ENCODE data around the gene SF3A2.

SF3A2 gene

DNA sequence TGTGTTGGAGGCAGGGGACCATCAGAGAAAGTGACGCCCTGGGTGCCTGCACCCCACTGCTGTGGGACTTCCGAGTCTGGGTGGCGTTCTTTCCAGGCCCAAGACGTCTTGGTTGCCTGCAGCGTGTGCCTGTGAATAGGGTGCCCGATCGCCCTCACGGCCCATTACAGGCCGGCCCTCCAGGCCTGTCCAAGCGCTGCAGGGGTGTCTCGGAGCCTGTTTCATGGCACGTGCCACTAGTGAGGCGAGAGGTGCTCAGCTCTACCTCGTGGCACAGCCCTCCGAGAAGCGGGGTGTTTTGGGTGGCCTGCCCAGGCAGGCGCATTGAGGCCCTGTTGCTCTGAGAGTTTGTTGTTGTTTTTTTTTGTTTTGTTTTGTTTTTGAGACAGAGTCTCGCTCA lies 42.8 kb upstream of the SF3A2 start:
- TF ChIP-seq CREB1 (IDR thresholded peaks at IDR 0.05; ENCODE audit: low read depth) (no peak), EP300 (IDR thresholded peaks at IDR 0.05; ENCODE audit: borderline replicate concordance) (no peak), TAF1 (IDR thresholded peaks at IDR 0.05; ENCODE audit: low read depth) (no peak), MAX (IDR thresholded peaks at IDR 0.05) (no peak), NFIC (IDR thresholded peaks at IDR 0.05) (no peak), TCF12 (IDR thresholded peaks at IDR 0.05; ENCODE audit: low read depth) (no peak), TEAD4 (IDR thresholded peaks at IDR 0.05) (no peak), EGR1 (IDR thresholded peaks at IDR 0.05) (no peak), CEBPB (IDR thresholded peaks at IDR 0.05) (no peak)

GRCh38 chr19:2194513-2195078 lies 42.0 kb upstream of the SF3A2 start:
- no peak for TF ChIP-seq RAD21 (IDR thresholded peaks at IDR 0.05; ENCODE audit: low read depth)
- TF ChIP-seq TEAD4 (IDR thresholded peaks at IDR 0.05) = no peak

- TF ChIP-seq TCF12 (IDR thresholded peaks at IDR 0.05; ENCODE audit: low read depth) (no peak), TEAD4 (IDR thresholded peaks at IDR 0.05) (no peak), CEBPB (IDR thresholded peaks at IDR 0.05) (no peak), CREB1 (IDR thresholded peaks at IDR 0.05; ENCODE audit: low read depth) (no peak), EGR1 (IDR thresholded peaks at IDR 0.05) (no peak)
- TF ChIP-seq, protein P1, sequence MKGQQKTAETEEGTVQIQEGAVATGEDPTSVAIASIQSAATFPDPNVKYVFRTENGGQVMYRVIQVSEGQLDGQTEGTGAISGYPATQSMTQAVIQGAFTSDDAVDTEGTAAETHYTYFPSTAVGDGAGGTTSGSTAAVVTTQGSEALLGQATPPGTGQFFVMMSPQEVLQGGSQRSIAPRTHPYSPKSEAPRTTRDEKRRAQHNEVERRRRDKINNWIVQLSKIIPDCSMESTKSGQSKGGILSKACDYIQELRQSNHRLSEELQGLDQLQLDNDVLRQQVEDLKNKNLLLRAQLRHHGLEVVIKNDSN (IDR thresholded peaks at IDR 0.05) = no peak
Observed at GRCh38 chr19:2195361-2195760, 41.3 kb upstream of the SF3A2 start.

- TF ChIP-seq EP300 (IDR thresholded peaks at IDR 0.05; ENCODE audit: borderline replicate concordance) (no peak), ZBTB7A (IDR thresholded peaks at IDR 0.05; ENCODE audit: low read depth) (no peak), YY1 (IDR thresholded peaks at IDR 0.05; ENCODE audit: low read depth) (no peak), TCF12 (IDR thresholded peaks at IDR 0.05; ENCODE audit: low read depth) (no peak)
Observed at GRCh38 chr19:2195914-2196313, 40.7 kb upstream of the SF3A2 start.

GRCh38 chr19:2197270-2197669 lies 39.4 kb upstream of the SF3A2 start:
- no peak for TF ChIP-seq TAF1 (IDR thresholded peaks at IDR 0.05; ENCODE audit: low read depth)
- no peak for TF ChIP-seq MAX (IDR thresholded peaks at IDR 0.05)
- no peak for TF ChIP-seq EGR1 (IDR thresholded peaks at IDR 0.05)
- TF ChIP-seq CEBPB (IDR thresholded peaks at IDR 0.05) = no peak
- no peak for TF ChIP-seq EP300 (IDR thresholded peaks at IDR 0.05; ENCODE audit: borderline replicate concordance)
- TF ChIP-seq, protein P2, sequence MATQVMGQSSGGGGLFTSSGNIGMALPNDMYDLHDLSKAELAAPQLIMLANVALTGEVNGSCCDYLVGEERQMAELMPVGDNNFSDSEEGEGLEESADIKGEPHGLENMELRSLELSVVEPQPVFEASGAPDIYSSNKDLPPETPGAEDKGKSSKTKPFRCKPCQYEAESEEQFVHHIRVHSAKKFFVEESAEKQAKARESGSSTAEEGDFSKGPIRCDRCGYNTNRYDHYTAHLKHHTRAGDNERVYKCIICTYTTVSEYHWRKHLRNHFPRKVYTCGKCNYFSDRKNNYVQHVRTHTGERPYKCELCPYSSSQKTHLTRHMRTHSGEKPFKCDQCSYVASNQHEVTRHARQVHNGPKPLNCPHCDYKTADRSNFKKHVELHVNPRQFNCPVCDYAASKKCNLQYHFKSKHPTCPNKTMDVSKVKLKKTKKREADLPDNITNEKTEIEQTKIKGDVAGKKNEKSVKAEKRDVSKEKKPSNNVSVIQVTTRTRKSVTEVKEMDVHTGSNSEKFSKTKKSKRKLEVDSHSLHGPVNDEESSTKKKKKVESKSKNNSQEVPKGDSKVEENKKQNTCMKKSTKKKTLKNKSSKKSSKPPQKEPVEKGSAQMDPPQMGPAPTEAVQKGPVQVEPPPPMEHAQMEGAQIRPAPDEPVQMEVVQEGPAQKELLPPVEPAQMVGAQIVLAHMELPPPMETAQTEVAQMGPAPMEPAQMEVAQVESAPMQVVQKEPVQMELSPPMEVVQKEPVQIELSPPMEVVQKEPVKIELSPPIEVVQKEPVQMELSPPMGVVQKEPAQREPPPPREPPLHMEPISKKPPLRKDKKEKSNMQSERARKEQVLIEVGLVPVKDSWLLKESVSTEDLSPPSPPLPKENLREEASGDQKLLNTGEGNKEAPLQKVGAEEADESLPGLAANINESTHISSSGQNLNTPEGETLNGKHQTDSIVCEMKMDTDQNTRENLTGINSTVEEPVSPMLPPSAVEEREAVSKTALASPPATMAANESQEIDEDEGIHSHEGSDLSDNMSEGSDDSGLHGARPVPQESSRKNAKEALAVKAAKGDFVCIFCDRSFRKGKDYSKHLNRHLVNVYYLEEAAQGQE (IDR thresholded peaks at IDR 0.05; ENCODE audit: low read depth) = no peak
- TF ChIP-seq TCF12 (IDR thresholded peaks at IDR 0.05; ENCODE audit: low read depth) = no peak
- TF ChIP-seq, protein P1 (IDR thresholded peaks at IDR 0.05) = no peak
- TF ChIP-seq YY1 (IDR thresholded peaks at IDR 0.05; ENCODE audit: low read depth) = no peak
- no peak for TF ChIP-seq TEAD4 (IDR thresholded peaks at IDR 0.05)
- TF ChIP-seq RAD21 (IDR thresholded peaks at IDR 0.05; ENCODE audit: low read depth) = no peak
- TF ChIP-seq NFIC (IDR thresholded peaks at IDR 0.05) = no peak
- TF ChIP-seq ZBTB7A (IDR thresholded peaks at IDR 0.05; ENCODE audit: low read depth) = no peak
- no peak for TF ChIP-seq CREB1 (IDR thresholded peaks at IDR 0.05; ENCODE audit: low read depth)

- TF ChIP-seq TAF1 (IDR thresholded peaks at IDR 0.05; ENCODE audit: low read depth) (no peak), YY1 (IDR thresholded peaks at IDR 0.05; ENCODE audit: low read depth) (no peak), NFIC (IDR thresholded peaks at IDR 0.05) (no peak), EGR1 (IDR thresholded peaks at IDR 0.05) (no peak), FOXM1 (IDR thresholded peaks at IDR 0.05; ENCODE audit: borderline replicate concordance, low read depth) (no peak), RAD21 (IDR thresholded peaks at IDR 0.05; ENCODE audit: low read depth) (no peak), MAX (IDR thresholded peaks at IDR 0.05) (no peak), EP300 (IDR thresholded peaks at IDR 0.05; ENCODE audit: borderline replicate concordance) (no peak), TCF12 (IDR thresholded peaks at IDR 0.05; ENCODE audit: low read depth) (no peak), ZBTB7A (IDR thresholded peaks at IDR 0.05; ENCODE audit: low read depth) (no peak), CEBPB (IDR thresholded peaks at IDR 0.05) (no peak), TEAD4 (IDR thresholded peaks at IDR 0.05) (no peak), CREB1 (IDR thresholded peaks at IDR 0.05; ENCODE audit: low read depth) (no peak)
- TF ChIP-seq, protein P1 (IDR thresholded peaks at IDR 0.05) = no peak
- TF ChIP-seq, protein P2 (IDR thresholded peaks at IDR 0.05; ENCODE audit: low read depth) = no peak
Observed at GRCh38 chr19:2198317-2198716, 38.3 kb upstream of the SF3A2 start.

Data from Ishikawa (cell line).